ENCODE results near the gene PLXNB1. TPM values are rescaled to one million over a fixed set of nuclear protein-coding genes. Genes with fewer than 3 reads are reported as not detected.

PLXNB1 gene
- total and polyA plus RNA-seq, 7 experiments from 2014 or later: 0.79 to 3.3 (median 2.7) TPM; not detected in 2

DNA sequence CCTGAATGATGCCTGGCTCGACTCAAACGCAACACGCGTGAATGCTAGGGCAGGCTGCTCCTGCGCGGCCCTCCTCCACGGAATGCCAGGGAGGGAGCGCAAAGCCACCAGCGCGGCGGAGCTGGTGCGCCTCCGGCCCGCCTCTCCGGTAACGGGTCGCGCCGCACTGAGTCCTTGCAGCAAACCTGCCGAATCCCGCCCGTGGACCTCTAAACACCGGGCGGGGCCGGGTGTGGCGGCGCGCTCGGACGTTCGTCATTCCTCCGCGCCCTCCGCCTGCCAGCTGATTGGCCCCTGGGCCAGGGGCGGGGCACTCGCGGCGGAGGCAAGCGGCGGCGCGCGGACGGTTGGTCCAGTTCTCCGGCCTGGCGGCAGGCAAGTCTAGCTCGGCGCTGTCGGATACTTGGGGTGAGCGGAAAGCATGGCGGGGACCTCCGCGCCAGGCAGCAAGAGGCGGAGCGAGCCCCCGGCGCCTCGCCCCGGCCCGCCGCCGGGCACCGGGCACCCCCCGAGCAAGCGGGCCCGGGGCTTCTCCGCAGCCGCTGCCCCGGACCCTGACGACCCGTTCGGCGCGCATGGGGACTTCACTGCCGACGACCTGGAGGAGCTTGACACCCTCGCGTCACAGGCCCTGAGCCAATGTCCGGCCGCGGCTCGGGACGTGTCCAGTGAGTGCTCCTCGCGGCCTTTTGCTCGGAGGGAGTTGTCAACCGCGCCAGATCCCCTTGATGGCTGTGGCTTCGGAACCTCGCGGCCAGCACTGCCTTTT is 16.7 kb upstream of the PLXNB1 start, which contains the start of gene ATRIP:
Gene ATRIP (plus strand): TSS at position 313 of the 769 bp plus-strand sequence. CDS start 109 bp downstream, at position 422.
- peak within 1 kb of the TSS; percentile 84 to 97 (median 92) for H3K27ac Mint-ChIP-seq
- Histone ChIP-seq H3K36me3 (ENCODE audit: control insufficient read depth in 2 of 3, insufficient read depth in 3 of 3, low read length in 3 of 3) (peaks cover 0 to 22% (median 12%) of the 10 kb centered on the region in 3 experiments), H3K9me3 (ENCODE audit: control insufficient read depth in 2 of 3, low read length in 3 of 3) (no peaks in the 10 kb centered on the region), H3K4me3 (ENCODE audit: low read length) (peak within 1 kb of the TSS; percentile 90), H3K27ac (ENCODE audit: low read depth, low read length) (peak within 1 kb of the TSS; percentile 81), H3K27me3 (ENCODE audit: control insufficient read depth in 2 of 2, insufficient read depth in 2 of 2, low read length in 2 of 2) (no peaks in the 10 kb centered on the region), H3K4me1 (ENCODE audit: control insufficient read depth in 2 of 2, insufficient read depth in 2 of 2, low read length in 2 of 2) (peaks cover 20 to 22% of the 10 kb centered on the region in 2 donors)
- POLR2A ChIA-PET: interaction anchor here (0.5 to 4.6 kb wide), 16 partner anchors 10 to 111 kb away, joined by 3 to 34 read pairs (median 7); partner anchors contain the start of genes PLXNB1 and SHISA5
- peaks cover 17 to 53% (median 45%) of the 10 kb centered on the region in 7 donors for H3K4me1 Mint-ChIP-seq
- ATAC-seq (peak; percentile 99), DNase-seq (peak; percentile 73 to 93 (median 81))
- peaks cover 0 to 22% (median 9%) of the 10 kb centered on the region in 5 donors for H3K36me3 Mint-ChIP-seq
- H3K9me3 Mint-ChIP-seq: no peaks in the 10 kb centered on the region
- CTCF ChIA-PET: interaction anchor here (0.9 to 3.1 kb wide), 10 partner anchors 10 to 103 kb away, joined by 3 to 35 read pairs (median 5); no protein-coding TSS in a partner anchor
- intact Hi-C loops (cut with micrococcal nuclease): loop anchor here (1.0 to 10.0 kb wide), 6 partner anchors 20 to 1472 kb away; partner anchors contain the start of genes CCDC12 (in 1 of the 2), NBEAL2 (in 1 of the 2), SLC25A20 (in 1 of the 2) and WDR6 (in 1 of the 2)
- peak within 1 kb of the TSS; percentile 80 to 95 (median 88) for H3K4me3 Mint-ChIP-seq
- no peaks in the 10 kb centered on the region for H3K27me3 Mint-ChIP-seq

DNA sequence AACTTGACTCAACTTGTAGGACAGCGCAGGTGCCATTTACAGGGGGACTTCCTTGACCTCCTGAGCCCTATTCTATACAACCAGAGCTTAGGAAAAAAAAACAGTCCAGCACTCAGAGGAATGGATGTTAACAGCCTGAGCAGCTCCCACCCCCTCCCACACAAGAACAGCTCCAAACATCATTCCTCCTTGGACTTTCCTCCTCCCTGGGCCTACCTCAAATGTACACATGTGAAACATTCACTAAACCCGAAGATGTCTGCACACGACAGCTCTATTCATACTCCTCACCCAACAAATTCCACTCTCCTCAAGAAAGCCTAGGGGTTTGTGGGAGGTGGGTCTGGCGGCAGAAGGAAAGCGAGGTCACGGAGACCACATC is 16.1 kb upstream of the PLXNB1 start:
- peaks cover 25% of the 10 kb centered on the region in 2 donors for H3K4me1 ChIP-seq (ENCODE audit: control insufficient read depth in 2 of 2, insufficient read depth in 2 of 2, low read length in 2 of 2)
- ChIA-PET POLR2A (interaction anchor here (0.5 to 4.6 kb wide), 16 partner anchors 10 to 111 kb away, joined by 3 to 34 read pairs (median 6); partner anchors contain the start of genes PLXNB1 and SHISA5), CTCF (interaction anchor here (0.9 to 3.1 kb wide), 9 partner anchors 10 to 103 kb away, joined by 3 to 35 read pairs (median 6); no protein-coding TSS in a partner anchor)
- DNase-seq (no peak), ATAC-seq (no peak)
- H3K27ac ChIP-seq (ENCODE audit: low read depth, low read length): peak overlapping the region; percentile 81
- peak overlapping the region; percentile 80 to 95 (median 88) for H3K4me3 Mint-ChIP-seq
- H3K9me3 Mint-ChIP-seq: no peaks in the 10 kb centered on the region
- H3K9me3 ChIP-seq (ENCODE audit: control insufficient read depth in 2 of 3, low read length in 3 of 3): no peaks in the 10 kb centered on the region
- peaks cover 0 to 22% (median 15%) of the 10 kb centered on the region in 3 experiments for H3K36me3 ChIP-seq (ENCODE audit: control insufficient read depth in 2 of 3, insufficient read depth in 3 of 3, low read length in 3 of 3)
- peak overlapping the region; percentile 84 to 97 (median 92) for H3K27ac Mint-ChIP-seq
- H3K36me3 Mint-ChIP-seq: peaks cover 0 to 25% (median 9%) of the 10 kb centered on the region in 5 donors
- H3K27me3 ChIP-seq (ENCODE audit: control insufficient read depth in 2 of 2, insufficient read depth in 2 of 2, low read length in 2 of 2): no peaks in the 10 kb centered on the region
- peaks cover 21 to 59% (median 49%) of the 10 kb centered on the region in 7 donors for H3K4me1 Mint-ChIP-seq
- intact Hi-C loops (cut with micrococcal nuclease): loop anchor here (1.0 to 10.0 kb wide), 6 partner anchors 20 to 1471 kb away; partner anchors contain the start of genes CCDC12 (in 1 of the 2), NBEAL2 (in 1 of the 2), SLC25A20 (in 1 of the 2) and WDR6 (in 1 of the 2)
- no peaks in the 10 kb centered on the region for H3K27me3 Mint-ChIP-seq
- H3K4me3 ChIP-seq (ENCODE audit: low read length): peak overlapping the region; percentile 90

- H3K9me3 Mint-ChIP-seq: peaks cover 0 to 2% (median 0%) of the 10 kb centered on the region in 11 donors
- intact Hi-C loops (cut with micrococcal nuclease): loop anchor here (10.0 kb wide), 3 partner anchors 449 to 1471 kb away; partner anchors contain the start of genes CCDC12 (in 1 of the 2), NBEAL2 (in 1 of the 2), SLC25A20 (in 1 of the 2) and WDR6 (in 1 of the 2)
- H3K27me3 Mint-ChIP-seq: no peaks in the 10 kb centered on the region
- ATAC-seq (no peak), DNase-seq (no peak)
- peaks cover 0 to 26% (median 9%) of the 10 kb centered on the region in 5 donors for H3K36me3 Mint-ChIP-seq
- Histone ChIP-seq H3K36me3 (ENCODE audit: control insufficient read depth in 2 of 3, insufficient read depth in 3 of 3, low read length in 3 of 3) (peaks cover 0 to 22% (median 15%) of the 10 kb centered on the region in 3 experiments), H3K9me3 (ENCODE audit: control insufficient read depth in 2 of 3, low read length in 3 of 3) (no peaks in the 10 kb centered on the region), H3K27ac (ENCODE audit: low read depth, low read length) (peak overlapping the region; percentile 81), H3K27me3 (ENCODE audit: control insufficient read depth in 2 of 2, insufficient read depth in 2 of 2, low read length in 2 of 2) (no peaks in the 10 kb centered on the region), H3K4me3 (ENCODE audit: low read length) (no peak overlapping the region), H3K4me1 (ENCODE audit: control insufficient read depth in 2 of 2, insufficient read depth in 2 of 2, low read length in 2 of 2) (peaks cover 25% of the 10 kb centered on the region in 2 donors)
- H3K4me1 Mint-ChIP-seq: peaks cover 21 to 65% (median 52%) of the 10 kb centered on the region in 7 donors
- CTCF ChIA-PET: interaction anchor here (0.9 to 3.1 kb wide), 8 partner anchors 9 to 111 kb away, joined by 3 to 35 read pairs (median 6); partner anchors contain the start of gene PFKFB4
- H3K27ac Mint-ChIP-seq: peak overlapping the region; percentile 84 to 97 (median 92)
- POLR2A ChIA-PET: interaction anchor here (0.6 to 4.6 kb wide), 13 partner anchors 10 to 62 kb away, joined by 3 to 34 read pairs (median 8); partner anchors contain the start of genes PLXNB1 and SHISA5
- H3K4me3 Mint-ChIP-seq: peak overlapping the region; percentile 80 to 95 (median 88)
Measured at GRCh38 chr3:48445277-48445882, 15.5 kb upstream of the PLXNB1 start.

GRCh38 chr3:48441940-48442339 is 12.1 kb upstream of the PLXNB1 start:
- Mint-ChIP-seq H3K36me3 (peaks cover 0 to 26% (median 9%) of the 10 kb centered on the region in 5 donors), H3K27me3 (no peaks in the 10 kb centered on the region), H3K9me3 (peaks cover 0 to 2% (median 0%) of the 10 kb centered on the region in 11 donors), H3K4me3 (peak overlapping the region; percentile 71 to 100 (median 94)), H3K27ac (peak overlapping the region; percentile 92 to 100 (median 98)), H3K4me1 (peaks cover 26 to 64% (median 43%) of the 10 kb centered on the region in 7 donors)
- ATAC-seq: no peak
- peaks cover 22 to 25% of the 10 kb centered on the region in 2 donors for H3K4me1 ChIP-seq (ENCODE audit: control insufficient read depth in 2 of 2, insufficient read depth in 2 of 2, low read length in 2 of 2)
- CTCF ChIA-PET: no interaction called here
- peak overlapping the region; percentile 8 for H3K4me3 ChIP-seq (ENCODE audit: low read length)
- no peaks in the 10 kb centered on the region for H3K9me3 ChIP-seq (ENCODE audit: control insufficient read depth in 2 of 3, low read length in 3 of 3)
- POLR2A ChIA-PET: interaction anchor here (0.6 to 2.0 kb wide), 9 partner anchors 14 to 974 kb away, joined by 3 to 7 read pairs (median 3); partner anchors contain the start of gene SHISA5
- DNase-seq: no peak
- H3K27ac ChIP-seq (ENCODE audit: low read depth, low read length): peak overlapping the region; percentile 93
- peaks cover 0 to 22% (median 15%) of the 10 kb centered on the region in 3 experiments for H3K36me3 ChIP-seq (ENCODE audit: control insufficient read depth in 2 of 3, insufficient read depth in 3 of 3, low read length in 3 of 3)
- H3K27me3 ChIP-seq (ENCODE audit: control insufficient read depth in 2 of 2, insufficient read depth in 2 of 2, low read length in 2 of 2): no peaks in the 10 kb centered on the region
- intact Hi-C loops (cut with micrococcal nuclease): loop anchor here (2.0 to 10.0 kb wide), 5 partner anchors 107 to 1467 kb away; partner anchors contain the start of genes CCDC12 (in 1 of the 2), CDC25A (in 1 of the 2), NBEAL2 (in 1 of the 2) and SLC25A20 (in 1 of the 2)

GRCh38 chr3:48440590-48440958 is 10.7 kb upstream of the PLXNB1 start:
- Mint-ChIP-seq H3K27ac (peak overlapping the region; percentile 92 to 100 (median 98)), H3K9me3 (peaks cover 0 to 2% (median 0%) of the 10 kb centered on the region in 11 donors)

More at GRCh38 chr3:48440590-48440958, 10.7 kb upstream of the PLXNB1 start:
- no peaks in the 10 kb centered on the region for H3K9me3 ChIP-seq (ENCODE audit: control insufficient read depth in 2 of 3, low read length in 3 of 3)
- no peak for ATAC-seq
- Mint-ChIP-seq H3K36me3 (peaks cover 0 to 23% (median 9%) of the 10 kb centered on the region in 5 donors), H3K4me1 (peaks cover 17 to 55% (median 35%) of the 10 kb centered on the region in 7 donors), H3K4me3 (peak overlapping the region; percentile 86 to 100 (median 94)), H3K27me3 (no peaks in the 10 kb centered on the region)
- H3K4me1 ChIP-seq (ENCODE audit: control insufficient read depth in 2 of 2, insufficient read depth in 2 of 2, low read length in 2 of 2): peaks cover 18 to 19% of the 10 kb centered on the region in 2 donors
- H3K27me3 ChIP-seq (ENCODE audit: control insufficient read depth in 2 of 2, insufficient read depth in 2 of 2, low read length in 2 of 2): no peaks in the 10 kb centered on the region
- DNase-seq: peak in 5 of 9 donors; percentile 15 to 45 (median 33)
- peak overlapping the region; percentile 93 for H3K27ac ChIP-seq (ENCODE audit: low read depth, low read length)
- POLR2A ChIA-PET: interaction anchor here (0.6 to 2.7 kb wide), 21 partner anchors 11 to 663 kb away, joined by 3 to 22 read pairs (median 6); partner anchors contain the start of genes PFKFB4, SHISA5 and ZNF589
- CTCF ChIA-PET: interaction anchor here (0.6 to 2.4 kb wide), 5 partner anchors 26 to 300 kb away, joined by 3 to 14 read pairs (median 3); no protein-coding TSS in a partner anchor
- peak overlapping the region; percentile 78 for H3K4me3 ChIP-seq (ENCODE audit: low read length)
- intact Hi-C loops (cut with micrococcal nuclease): loop anchor here (1.0 to 10.0 kb wide), 13 partner anchors 26 to 1466 kb away; partner anchors contain the start of genes CDC25A (in 2 of the 2), CCDC12 (in 1 of the 2), NBEAL2 (in 1 of the 2) and NME6 (in 1 of the 2)
- H3K36me3 ChIP-seq (ENCODE audit: control insufficient read depth in 2 of 3, insufficient read depth in 3 of 3, low read length in 3 of 3): peaks cover 0 to 22% (median 15%) of the 10 kb centered on the region in 3 experiments

All from naive thymus-derived CD4-positive, alpha-beta T cell (primary cell).